K562 (cell line): Measurements from ENCODE around the gene NHLH1. TPM values are rescaled to one million over a fixed set of nuclear protein-coding genes. Genes with fewer than 3 reads are reported as not detected.
A peak's percentile ranks its signal among the peaks of the same experiment; 100 is the strongest.

Experiments
- ATF1 ChIP-seq, 2 experiments: fragments of 450-650 bp in 1 of 2; IDR thresholded peaks; 2 replicates each; pipeline ENCODE4 v1.6.1; 2016; ENCODE audit warnings: missing compliant biosample characterization in 1 of 2, missing genetic modification characterization in 1 of 2
- BACH1 ChIP-seq: fragments of 200-800 bp; sonication (Bioruptor generic); IDR thresholded peaks from 2 replicates; pipeline ENCODE4 v1.6.1; 2016; ENCODE audit warnings: missing genetic modification characterization, missing compliant biosample characterization
- BCL6 ChIP-seq: fragments of 250-450 bp; sonication (Bioruptor Pico); IDR thresholded peaks from 2 replicates; pipeline ENCODE4 v1.4.0; 2020
- CEBPG ChIP-seq, 3 experiments: fragments of 200-800 bp in 1 of 3; sonication (Bioruptor generic) in 1 of 3; sonication (generic) in 1 of 3; formaldehyde crosslinking in 1 of 3; IDR thresholded peaks in 2 of 3; conservative IDR thresholded peaks in 1 of 3; 2 replicates each; pipeline versions ENCODE4 v1.6.1 to v1.8.0; 2016 to 2022; ENCODE audit warnings: missing compliant biosample characterization in 2 of 3, missing genetic modification characterization in 2 of 3, mild to moderate bottlenecking in 1 of 3, missing genetic modification reagents in 1 of 3
- CREB1 ChIP-seq, 2 experiments: sonication (generic) in 1 of 2; formaldehyde crosslinking in 1 of 2; IDR thresholded peaks; 2 replicates each; pipeline versions ENCODE4 v1.6.1 to v1.8.0; 2012 to 2022; ENCODE audit warnings: inconsistent platforms in 1 of 2, mild to moderate bottlenecking in 1 of 2, missing genetic modification reagents in 1 of 2, moderate library complexity in 1 of 2
- CREB3 ChIP-seq: fragments of 450-650 bp; conservative IDR thresholded peaks from 2 replicates; pipeline ENCODE4 v1.6.1; 2016; ENCODE audit warnings: missing genetic modification characterization, low read depth, mild to moderate bottlenecking, missing compliant biosample characterization, moderate library complexity
- CREM ChIP-seq: IDR thresholded peaks from 2 replicates; pipeline ENCODE4 v1.6.1; 2014; ENCODE audit warnings: antibody characterized with exemption, low read depth
- ELF2 ChIP-seq: fragments of 250-450 bp; sonication (Bioruptor Pico); IDR thresholded peaks from 2 replicates; pipeline ENCODE4 v1.5.0; 2021; ENCODE audit warnings: mild to moderate bottlenecking
- MGA ChIP-seq: fragments of 450-650 bp; IDR thresholded peaks from 2 replicates; pipeline ENCODE4 v1.6.1; 2016; ENCODE audit warnings: mild to moderate bottlenecking, moderate library complexity
- ZBTB33 ChIP-seq: sonication (generic); formaldehyde crosslinking; IDR thresholded peaks from 2 replicates; pipeline ENCODE4 v1.8.1; 2023; ENCODE audit warnings: mild to moderate bottlenecking, missing genetic modification reagents
- ZNF707 ChIP-seq: fragments of 250-450 bp; sonication (Bioruptor Pico); conservative IDR thresholded peaks from 2 replicates; pipeline ENCODE4 v1.8.0; 2022; ENCODE audit warnings: inconsistent platforms, mild to moderate bottlenecking, moderate library complexity
- polyA plus RNA-seq, 8 experiments: library from polyadenylated mRNA; depleted of rRNA in 4 of 8; stranded (reverse) in 5 of 8; unstranded in 3 of 8; fragments of >200 nt; fragmentation: Nextera tagmentation in 2 of 8; fragmentation: Illumina TruSeq in 1 of 8; extraction: Ambion mirVana in 2 of 8; extraction: Trizol in 1 of 8; gene quantifications; 2 replicates each; pipeline versions ENCODE4 v1.2.1 to v1.2.3, GENCODE V29; 2011 to 2014; ENCODE audit warnings: inconsistent platforms in 1 of 8, missing spikeins in 1 of 8
- total RNA-seq, 7 experiments: library from RNA; depleted of rRNA in 6 of 7; stranded (reverse); fragments of >200 nt in 6 of 7; fragmentation: Illumina TruSeq in 2 of 7; extraction: Trizol in 2 of 7; gene quantifications; 2 replicates each; pipeline versions ENCODE4 v1.2.1 to v1.2.3, GENCODE V29; 2011 to 2021; ENCODE audit warnings: low replicate concordance in 1 of 7

The NHLH1 gene
- total and polyA plus RNA-seq, 9 of the 15 experiments (the other 6 are each of a cell fraction or from before 2014, with no cell fraction given) = 0.09 to 1.3 (median 0.35) TPM; not detected in 1

GRCh38 chr1:160375788-160376524 lies 9.1 kb downstream of the NHLH1 start (continued):
- TF ChIP-seq ZBTB33 (no peak), CREB3 (tag) (no peak), CREM (peak; percentile 45; the same call in 1 of the 2 replicates), CREB1 (IDR thresholded peaks at IDR 0.05) (no peak), CREB1 (CRISPR knock-in tag; IDR thresholded peaks at IDR 0.05) (no peak; the same call in 1 of the 2 replicates), ATF1 (CRISPR knock-in tag; IDR thresholded peaks at IDR 0.05) (no peak), ATF1 (tag; IDR thresholded peaks at IDR 0.05) (peak; percentile 26; the same call in 1 of the 2 replicates), BCL6 (no peak), CEBPG (CRISPR knock-in tag; IDR thresholded peaks at IDR 0.05) (no peak), CEBPG (tag; conservative IDR thresholded peaks at IDR 0.05 in 1 of 2, IDR thresholded peaks at IDR 0.05 in 1 of 2) (no peak), MGA (no peak; the same call in 1 of the 2 replicates), ZNF707 (CRISPR knock-in tag) (no peak), BACH1 (tag) (peak; percentile 71; the same call in 1 of the 2 replicates), ELF2 (no peak)
